Esophagus squamous epithelium (tissue), 5 donors: ENCODE measurements around the gene CUTA. TPM values are rescaled to one million over a fixed set of nuclear protein-coding genes. Genes with fewer than 3 reads are reported as not detected.
"Not testable (repeated sequence)": the region's sequence is repeated elsewhere in the genome, so short reads cannot be mapped to it uniquely, and the experiment has no call there.

ENCODE experiments used
- DNase-seq: peaks from one replicate; lab custom pipeline; 2025; lab: John Stamatoyannopoulos, UW
- H3K27ac ChIP-seq, 4 donors: fragments of 200-600 bp; sonication (generic); one replicate each; pipeline ENCODE4 v1.5.1; 2016 to 2019; ENCODE audit warnings: mild to moderate bottlenecking in 1 of 4
- H3K27me3 ChIP-seq, 4 donors: fragments of 200-600 bp; sonication (generic); 1 replicate in 3 of 4; 2 replicates in 1 of 4; pipeline versions ENCODE4 v1.5.1 to v1.6.0; 2017 to 2021; ENCODE audit warnings: antibody characterized with exemption in 1 of 4
- H3K36me3 ChIP-seq, 3 donors: fragments of 200-600 bp; sonication (generic); one replicate each; pipeline ENCODE4 v1.5.1; 2016 to 2019
- H3K4me1 ChIP-seq, 3 donors: fragments of 200-600 bp; sonication (generic); one replicate each; pipeline ENCODE4 v1.5.1; 2017 to 2019
- H3K4me3 ChIP-seq, 4 donors: fragments of 200-600 bp; sonication (generic); 1 replicate in 3 of 4; 2 replicates in 1 of 4; pipeline ENCODE4 v1.5.1; 2016 to 2019; ENCODE audit warnings: mild to moderate bottlenecking in 2 of 4, moderate library complexity in 1 of 4
- H3K9me3 ChIP-seq, 3 donors: fragments of 200-600 bp; sonication (generic); one replicate each; pipeline ENCODE4 v1.5.1; 2016 to 2019
- CTCF ChIP-seq, 6 experiments: fragments of 450-650 bp in 4 of 6; fragments of 200-600 bp in 2 of 6; sonication (generic) in 2 of 6; IDR thresholded peaks; one replicate each; pipeline ENCODE4 v1.5.1; 2016 to 2019; ENCODE audit warnings: antibody characterized with exemption in 6 of 6, mild to moderate bottlenecking in 4 of 6, moderate library complexity in 4 of 6
- POLR2A ChIP-seq, 4 donors: fragments of 450-650 bp; IDR thresholded peaks; one replicate each; pipeline ENCODE4 v1.6.1; 2017; ENCODE audit warnings: antibody characterized with exemption in 4 of 4, mild to moderate bottlenecking in 4 of 4, moderate library complexity in 3 of 4
- WGBS, 2 donors: methylation state at CpG; one replicate each; pipeline ENCODE4 v1.1.5; 2018; 5-methylcytosine and 5-hydroxymethylcytosine counted together
- intact Hi-C: fragments of 100-400 bp; cut with DNase I; formaldehyde crosslinking; loops from one replicate; pipeline ENCODE4 v1.15.0; 2022
- total RNA-seq, 4 donors: library from RNA; depleted of rRNA; stranded (reverse); fragments of >200 nt; gene quantifications; one replicate each; pipeline ENCODE4 v1.1.0, GENCODE V29; 2016
- donor health status: DM: yes; HTN: yes; CAD: no.

CUTA gene
- total RNA-seq, 4 donors from 2014 or later = 46.0 to 93.1 (median 69.4) TPM

GRCh38 chr6:33384581-33385020, 33.3 kb downstream of the CUTA start:
- H3K4me3 ChIP-seq = no peak overlapping the region
- H3K4me1 ChIP-seq = peaks cover 0 to 25% (median 0%) of the 10 kb centered on the region in 3 donors
- no peak for DNase-seq
- WGBS, 2 donors = 29 to 75% methylated on average over 1 to 3 of the region's 4 CpGs
- intact Hi-C loops = no loop called here
- TF ChIP-seq POLR2A (IDR thresholded peaks at IDR 0.05) (no peak), CTCF (IDR thresholded peaks at IDR 0.05) (peak in 4 of 6 experiments; percentile 27 to 46 (median 34))
- H3K9me3 ChIP-seq = no peaks in the 10 kb centered on the region
- H3K27ac ChIP-seq = no peak overlapping the region
- no peaks in the 10 kb centered on the region for H3K27me3 ChIP-seq
- H3K36me3 ChIP-seq = no peaks in the 10 kb centered on the region

- TF ChIP-seq POLR2A (IDR thresholded peaks at IDR 0.05) (no peak), CTCF (IDR thresholded peaks at IDR 0.05) (no peak)
- Histone ChIP-seq H3K27me3 (no peaks in the 10 kb centered on the region), H3K4me3 (no peak overlapping the region), H3K9me3 (no peaks in the 10 kb centered on the region), H3K27ac (no peak overlapping the region), H3K36me3 (no peaks in the 10 kb centered on the region), H3K4me1 (peaks cover 0 to 29% (median 0%) of the 10 kb centered on the region in 3 donors)
- 71 to 78% methylated on average over 9 of the region's 10 CpGs for WGBS, 2 donors
- intact Hi-C loops = no loop called here
- DNase-seq = no peak
Observed at GRCh38 chr6:33383427-33384185, 34.3 kb downstream of the CUTA start.

- Histone ChIP-seq H3K27ac (peak overlapping the region in 2 of 4 donors; percentile 53 to 65), H3K4me1 (peaks cover 6 to 49% (median 6%) of the 10 kb centered on the region in 3 donors), H3K27me3 (no peaks in the 10 kb centered on the region), H3K4me3 (no peak overlapping the region), H3K9me3 (no peaks in the 10 kb centered on the region), H3K36me3 (no peaks in the 10 kb centered on the region)
- DNase-seq = no peak
- 48 to 65% methylated on average over 2 of the region's 2 CpGs for WGBS, 2 donors
- TF ChIP-seq CTCF (IDR thresholded peaks at IDR 0.05) (no peak), POLR2A (IDR thresholded peaks at IDR 0.05) (no peak)
- intact Hi-C loops = no loop called here
Observed at GRCh38 chr6:33380272-33380981, 37.5 kb downstream of the CUTA start.

GRCh38 chr6:33379184-33379583, 38.7 kb downstream of the CUTA start:
- H3K27ac ChIP-seq, H3K9me3 ChIP-seq, H3K4me3 ChIP-seq, DNase-seq, H3K27me3 ChIP-seq, H3K36me3 ChIP-seq, intact Hi-C loops: not testable (repeated sequence)
- WGBS, 2 donors = 85 to 86% methylated on average over 10 of the region's 10 CpGs
- H3K4me1 ChIP-seq = peaks cover 17 to 55% (median 18%) of the 10 kb centered on the region in 3 donors

GRCh38 chr6:33377171-33377570, 40.7 kb downstream of the CUTA start:
- 66 to 74% methylated on average over 4 of the region's 4 CpGs for WGBS, 2 donors

More at GRCh38 chr6:33377171-33377570, 40.7 kb downstream of the CUTA start:
- Histone ChIP-seq H3K4me3 (no peak overlapping the region), H3K27me3 (no peaks in the 10 kb centered on the region), H3K36me3 (no peaks in the 10 kb centered on the region), H3K27ac (no peak overlapping the region), H3K4me1 (peaks cover 18 to 59% (median 23%) of the 10 kb centered on the region in 3 donors), H3K9me3 (no peaks in the 10 kb centered on the region)
- intact Hi-C loops = no loop called here
- TF ChIP-seq CTCF (IDR thresholded peaks at IDR 0.05) (no peak), POLR2A (IDR thresholded peaks at IDR 0.05) (no peak)
- DNase-seq = no peak
